Measurements from ENCODE around the gene PGC.

Gene PGC

DNA sequence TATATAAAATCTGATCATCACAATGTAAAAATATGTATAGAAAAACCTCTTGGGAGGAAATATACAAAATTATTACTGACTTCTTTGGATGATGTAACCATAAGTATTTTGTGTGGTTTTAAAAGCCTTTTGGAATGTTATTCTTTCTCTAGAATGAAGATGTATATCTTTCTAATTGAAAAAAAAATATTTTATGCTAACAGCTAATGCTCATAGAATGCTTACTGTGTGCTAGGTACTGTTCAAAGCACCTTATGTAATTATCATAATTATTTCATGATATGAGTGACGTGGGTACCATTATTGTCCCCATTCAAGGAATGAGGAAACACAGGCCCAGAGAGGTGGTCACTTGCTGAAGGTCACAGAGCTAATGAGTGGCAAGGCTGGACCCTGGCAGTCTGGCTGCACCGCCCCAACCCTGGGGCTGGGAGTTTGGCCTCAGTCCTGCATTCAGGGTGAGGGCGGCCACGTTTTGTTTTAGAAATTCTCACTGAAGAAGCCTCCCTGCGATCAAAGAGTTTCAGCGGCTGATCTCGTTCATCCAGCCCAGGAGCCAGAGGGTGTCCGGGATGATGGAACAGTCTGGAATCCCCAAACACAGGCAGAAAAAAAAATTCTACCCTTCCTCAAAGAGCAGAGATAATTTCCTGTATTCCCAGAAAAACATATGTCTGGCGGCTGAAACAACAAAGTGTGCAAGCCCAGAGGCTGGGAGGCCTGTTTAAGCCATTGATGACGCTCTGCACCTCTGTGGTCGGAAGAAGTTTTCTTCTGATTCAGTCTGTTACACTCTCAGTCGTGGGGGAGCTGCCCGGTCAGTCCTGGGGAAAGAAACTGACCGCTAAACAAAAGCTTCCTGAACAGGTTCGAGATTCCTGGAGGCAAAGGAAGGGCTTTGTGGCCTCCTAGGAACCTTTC lies 49.1 kb downstream of the PGC start:
- no peak for DNase-seq (ENCODE audit: low read depth)

GRCh38 chr6:41696788-41697187 lies 50.4 kb downstream of the PGC start:
- no peak for DNase-seq (ENCODE audit: low read depth)

GRCh38 chr6:41695825-41696224 lies 51.4 kb downstream of the PGC start:
- DNase-seq (ENCODE audit: low read depth) = no peak

GRCh38 chr6:41694815-41695526 lies 52.2 kb downstream of the PGC start:
- no peak for DNase-seq (ENCODE audit: low read depth)

DNA sequence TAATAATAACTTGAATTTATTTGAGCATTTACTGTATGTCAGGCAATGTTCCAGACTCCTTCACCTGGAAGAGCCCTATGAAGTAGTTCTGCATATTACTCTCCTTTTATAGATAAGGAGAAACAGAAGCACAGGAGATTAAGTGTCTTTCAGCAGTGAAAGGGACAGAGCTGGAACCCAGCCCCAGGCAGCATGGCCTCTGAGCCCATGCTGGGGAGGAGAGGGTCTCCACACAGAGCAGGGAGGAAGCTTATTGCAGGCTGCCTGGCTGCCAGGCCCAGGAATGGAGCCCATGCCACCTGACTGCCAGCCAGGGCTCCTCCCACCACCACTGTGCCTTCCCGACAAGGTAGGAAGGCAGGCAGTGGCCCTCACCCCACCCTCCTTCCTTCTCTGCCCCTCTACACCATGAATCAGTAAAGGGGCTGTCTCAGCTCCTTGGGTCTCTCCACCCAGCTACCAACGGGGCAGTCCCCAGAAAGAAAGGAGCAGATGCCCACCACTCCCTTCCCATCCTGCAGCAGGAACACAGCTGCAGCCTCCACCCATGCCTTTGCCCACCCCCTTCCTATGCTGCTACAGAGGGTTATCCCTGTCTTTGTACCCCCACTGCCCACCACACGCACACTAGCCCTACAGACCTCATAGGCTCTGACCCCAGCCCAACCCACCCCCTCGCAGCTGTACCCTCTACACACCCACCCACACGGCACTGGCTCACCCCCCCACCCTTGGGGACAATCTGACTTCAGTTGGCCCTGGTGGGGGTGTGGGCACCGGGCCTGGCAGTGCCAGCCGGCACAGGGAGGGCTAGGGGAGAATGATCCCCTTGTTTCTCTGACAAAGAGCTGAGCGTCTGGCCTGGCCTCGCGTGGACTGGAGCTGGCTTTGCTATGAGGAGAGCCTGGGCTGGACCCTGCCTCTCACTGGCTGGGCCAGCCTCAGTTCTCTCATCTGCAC lies 53.6 kb downstream of the PGC start:
- DNase-seq (ENCODE audit: low read depth) = no peak

DNA sequence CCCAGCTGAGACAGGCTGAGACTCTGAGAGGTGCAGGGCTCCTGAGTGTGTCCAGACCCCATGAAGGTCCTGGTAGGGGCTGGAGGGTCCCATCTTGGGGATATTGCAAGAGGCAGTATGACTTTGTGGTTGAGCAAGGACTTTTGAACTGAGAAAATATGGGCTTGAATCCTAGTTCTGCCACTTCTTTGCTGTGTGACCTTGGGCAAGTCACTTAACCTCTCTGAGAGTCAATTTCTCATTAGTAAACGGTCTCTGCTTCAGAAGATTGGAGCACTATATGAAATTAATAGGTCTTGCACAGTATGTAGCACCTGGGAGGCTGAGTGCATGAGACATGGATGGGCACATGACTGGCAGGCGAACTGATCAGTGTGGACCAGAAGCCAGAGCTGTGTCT lies 54.5 kb downstream of the PGC start:
- DNase-seq (ENCODE audit: low read depth) = no peak

DNA sequence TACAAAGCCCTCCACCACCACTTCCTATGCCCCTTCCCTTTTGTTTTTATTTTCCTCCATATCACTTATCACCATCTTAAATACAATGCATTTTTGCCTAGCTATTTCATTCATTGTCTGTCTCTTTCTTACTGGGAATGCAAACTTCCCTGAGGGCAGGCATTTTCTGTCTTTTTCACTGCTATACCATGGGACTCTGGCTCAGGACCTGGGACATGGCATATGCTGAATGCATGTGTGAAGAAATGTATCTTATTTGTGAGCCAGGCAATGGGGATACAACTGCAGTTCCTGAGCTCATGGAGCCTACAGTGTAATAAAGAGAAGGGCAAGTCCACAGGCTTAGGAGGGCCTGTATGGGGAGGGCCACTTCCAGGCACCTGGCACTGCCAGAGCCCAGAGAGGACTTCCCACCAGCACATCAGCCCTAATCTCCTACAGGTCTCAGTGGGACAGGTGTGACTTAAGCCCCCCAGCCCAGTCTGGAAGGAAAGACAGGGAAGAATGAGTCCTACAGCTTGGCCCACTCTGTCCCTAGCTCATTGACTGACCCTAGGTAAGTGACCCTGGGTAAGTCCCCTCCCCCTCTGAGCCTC lies 55.0 kb downstream of the PGC start:
- no peak for DNase-seq (ENCODE audit: low read depth)

DNA sequence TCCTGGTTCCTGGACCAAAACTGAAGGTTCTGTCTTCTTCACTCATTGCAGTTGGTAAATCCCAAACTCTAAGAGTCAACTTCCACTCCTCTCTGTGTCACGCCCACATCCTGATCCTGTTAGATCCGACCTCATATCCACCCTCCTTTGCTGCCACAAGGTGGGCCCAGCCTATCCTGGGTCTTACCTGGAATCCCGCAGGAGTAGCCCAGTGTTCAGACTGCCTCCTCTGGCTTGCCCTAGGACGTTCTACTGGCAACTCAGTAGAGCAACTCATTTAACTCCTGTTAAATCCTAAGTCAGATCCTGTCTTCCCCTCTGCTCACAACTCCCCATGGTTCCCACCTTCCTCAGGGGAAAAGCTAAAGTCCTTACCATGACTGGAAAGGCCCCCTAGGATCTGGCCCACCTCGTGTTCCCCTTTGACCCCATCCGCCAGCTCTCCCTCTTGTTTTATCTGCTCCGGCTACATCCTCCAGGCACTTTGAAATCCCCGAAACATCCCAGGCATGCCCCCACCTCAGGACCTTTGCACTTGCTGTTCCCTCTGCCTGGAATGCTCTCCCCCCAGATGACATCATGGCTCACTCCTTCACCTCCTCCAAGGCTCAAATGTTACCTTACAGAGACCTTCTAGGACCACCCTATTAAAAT lies 55.6 kb downstream of the PGC start:
- no peak for DNase-seq (ENCODE audit: low read depth)

DNA sequence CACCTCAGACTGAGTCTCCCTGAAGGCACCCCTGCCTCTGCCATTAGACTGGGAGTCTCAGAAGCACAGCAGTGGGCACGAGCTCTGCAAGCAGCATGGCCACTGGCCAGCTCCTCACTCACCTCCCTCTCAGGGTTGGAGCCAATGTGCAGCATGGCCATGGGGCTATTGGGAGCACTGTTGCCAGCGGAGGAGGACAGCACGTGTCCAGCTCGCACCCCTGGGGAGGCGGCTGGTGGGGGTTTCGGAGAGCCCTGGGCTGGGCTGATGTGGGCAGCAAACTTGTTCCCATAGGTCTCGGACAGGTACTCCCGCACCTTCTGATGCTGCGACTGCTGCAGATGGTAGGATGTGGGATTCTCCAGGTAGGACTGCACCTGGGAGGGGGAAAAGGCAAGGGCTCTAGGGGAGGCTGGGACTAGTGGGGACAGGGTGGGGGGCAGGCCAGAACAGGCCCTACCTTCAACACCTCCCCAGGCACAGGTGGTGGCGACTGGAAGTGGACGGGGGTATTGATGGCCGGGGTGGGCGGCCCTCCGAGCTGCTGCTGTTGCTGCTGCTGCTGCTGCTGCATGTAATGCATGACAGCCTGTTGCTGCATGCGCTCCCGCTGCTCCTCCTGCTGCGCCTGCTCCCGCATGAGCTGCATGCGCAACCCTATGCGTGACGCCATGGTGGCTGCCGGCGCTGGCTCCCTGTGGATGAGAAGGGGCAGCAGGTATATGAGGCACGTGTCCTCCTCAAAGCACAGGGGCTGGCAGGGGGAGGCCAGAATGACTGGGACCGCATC lies 56.5 kb downstream of the PGC start:
- DNase-seq (ENCODE audit: low read depth) = no peak

DNA sequence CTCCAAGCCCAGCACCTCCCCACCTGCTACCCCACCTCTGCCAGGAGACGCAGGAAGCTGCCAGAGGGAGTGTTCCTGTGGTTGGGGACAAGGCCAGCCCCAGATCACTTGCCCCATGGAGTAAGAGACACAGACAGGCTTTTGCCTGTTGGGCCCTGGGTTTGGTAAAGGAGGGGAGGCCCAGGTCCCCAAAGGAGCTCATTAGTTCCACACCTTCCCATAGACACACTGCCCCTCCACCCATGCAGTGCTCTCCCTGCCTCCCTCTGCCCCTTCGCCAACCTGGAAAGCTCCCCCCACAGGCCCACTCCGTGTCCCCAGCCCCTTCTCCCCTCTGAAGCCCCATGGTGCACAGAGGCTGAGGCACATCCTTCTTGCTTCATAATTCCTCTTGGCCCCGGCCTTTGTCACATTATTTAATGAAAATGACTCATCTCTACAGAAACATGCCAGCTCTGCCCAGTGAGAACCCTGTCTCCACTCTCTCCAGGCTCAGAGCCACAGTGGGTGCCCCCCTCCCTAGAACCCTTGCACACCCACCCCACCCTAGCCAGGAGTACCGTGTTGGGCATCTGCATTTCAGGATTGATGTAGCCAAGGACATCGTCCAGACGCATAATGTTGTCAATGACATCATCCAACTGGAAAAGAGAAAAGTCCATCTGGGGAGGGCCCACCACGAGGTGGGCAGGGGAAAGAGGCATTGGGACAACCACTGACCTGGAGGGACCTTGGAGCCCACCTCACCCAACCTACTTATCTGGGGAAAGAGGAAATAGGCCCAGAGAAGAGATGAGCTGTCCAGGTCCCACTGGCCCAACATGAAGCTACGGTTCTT lies 57.8 kb downstream of the PGC start:
- DNase-seq (ENCODE audit: low read depth) = no peak

GRCh38 chr6:41688256-41688965 lies 58.8 kb downstream of the PGC start:
- no peak for DNase-seq (ENCODE audit: low read depth)

- DNase-seq (ENCODE audit: low read depth) = no peak
Measured at GRCh38 chr6:41687501-41688175, 59.6 kb downstream of the PGC start.
